NCI-H82 (cell line): ENCODE measurements around the gene SMIM23.

Experiments
- DNase-seq: peaks from one replicate; lab custom pipeline; 2025; lab: John Stamatoyannopoulos, UW

Gene SMIM23

GRCh38 chr5:171785517-171785916 lies at the start of gene SMIM23:
TSS of gene SMIM23 (plus strand) at chr5:171785817. CDS start at chr5:171785872, 55 bp downstream.
- DNase-seq = no peak

- DNase-seq = no peak
These were observed 48.4 kb upstream of the SMIM23 start for GRCh38 chr5:171736976-171737891.

GRCh38 chr5:171738501-171738900 lies 47.1 kb upstream of the SMIM23 start:
- DNase-seq = no peak

GRCh38 chr5:171739271-171739670 lies 46.3 kb upstream of the SMIM23 start:
- no peak for DNase-seq

- DNase-seq = peak; percentile 77
These were observed 42.1 kb upstream of the SMIM23 start for GRCh38 chr5:171743436-171744076.

GRCh38 chr5:171744264-171744663 lies 41.4 kb upstream of the SMIM23 start:
- no peak for DNase-seq

GRCh38 chr5:171744882-171745281 lies 40.7 kb upstream of the SMIM23 start:
- no peak for DNase-seq

- no peak for DNase-seq
These were observed 40.0 kb upstream of the SMIM23 start for GRCh38 chr5:171745602-171746001.

GRCh38 chr5:171747061-171747859 lies 38.4 kb upstream of the SMIM23 start:
- DNase-seq = no peak

GRCh38 chr5:171748720-171749119 lies 36.9 kb upstream of the SMIM23 start:
- DNase-seq = no peak

- no peak for DNase-seq
These were observed 36.3 kb upstream of the SMIM23 start for GRCh38 chr5:171749365-171749764.

GRCh38 chr5:171750311-171750788 lies 35.3 kb upstream of the SMIM23 start:
- peak; percentile 4 for DNase-seq

- DNase-seq = no peak
These were observed 30.2 kb upstream of the SMIM23 start for GRCh38 chr5:171755354-171755821.

GRCh38 chr5:171757853-171758535 lies 27.6 kb upstream of the SMIM23 start:
- DNase-seq = no peak

- DNase-seq = no peak
These were observed 25.8 kb upstream of the SMIM23 start for GRCh38 chr5:171759777-171760176.

- no peak for DNase-seq
These were observed 23.5 kb upstream of the SMIM23 start for GRCh38 chr5:171762021-171762608.

GRCh38 chr5:171762903-171763302 lies 22.7 kb upstream of the SMIM23 start:
- no peak for DNase-seq

- no peak for DNase-seq
These were observed 21.4 kb upstream of the SMIM23 start for GRCh38 chr5:171764265-171764664.

- no peak for DNase-seq
These were observed 18.7 kb upstream of the SMIM23 start for GRCh38 chr5:171766875-171767274.

- DNase-seq = no peak
These were observed 15.5 kb upstream of the SMIM23 start for GRCh38 chr5:171770153-171770552.

- DNase-seq = no peak
These were observed 13.8 kb upstream of the SMIM23 start for GRCh38 chr5:171771856-171772255.
